Memory B cell (primary cell): ENCODE data around the gene SLC2A9.

Experiments used
- ATAC-seq: fragments of 150-1000 bp; cut with Tn5 transposase; 2 replicates; pipeline ENCODE4 v1.10.0; 2021; ENCODE audit warnings: low read depth, mild to moderate bottlenecking, moderate library complexity
- DNase-seq, 2 donors: peaks; one replicate each; pipeline ENCODE4 v3.0.0; 2022; ENCODE audit warnings: low spot score in 2 of 2
- H3K27ac Mint-ChIP-seq: one replicate; pipeline ENCODE4 v1.8.0; 2022; ENCODE audit warnings: mild to moderate bottlenecking, moderate library complexity, mixed read lengths
- H3K27me3 Mint-ChIP-seq: one replicate; pipeline ENCODE4 v1.8.0; 2022; ENCODE audit warnings: mixed read lengths
- H3K36me3 Mint-ChIP-seq: one replicate; pipeline ENCODE4 v1.8.0; 2022; ENCODE audit warnings: mild to moderate bottlenecking, mixed read lengths
- H3K4me1 Mint-ChIP-seq: one replicate; pipeline ENCODE4 v1.8.0; 2022; ENCODE audit warnings: mixed read lengths
- H3K4me3 Mint-ChIP-seq: one replicate; pipeline ENCODE4 v1.8.0; 2022; ENCODE audit warnings: mild to moderate bottlenecking, moderate library complexity, mixed read lengths
- H3K9me3 Mint-ChIP-seq: one replicate; pipeline ENCODE4 v1.8.0; 2022; ENCODE audit warnings: mixed read lengths

SLC2A9 gene

DNA sequence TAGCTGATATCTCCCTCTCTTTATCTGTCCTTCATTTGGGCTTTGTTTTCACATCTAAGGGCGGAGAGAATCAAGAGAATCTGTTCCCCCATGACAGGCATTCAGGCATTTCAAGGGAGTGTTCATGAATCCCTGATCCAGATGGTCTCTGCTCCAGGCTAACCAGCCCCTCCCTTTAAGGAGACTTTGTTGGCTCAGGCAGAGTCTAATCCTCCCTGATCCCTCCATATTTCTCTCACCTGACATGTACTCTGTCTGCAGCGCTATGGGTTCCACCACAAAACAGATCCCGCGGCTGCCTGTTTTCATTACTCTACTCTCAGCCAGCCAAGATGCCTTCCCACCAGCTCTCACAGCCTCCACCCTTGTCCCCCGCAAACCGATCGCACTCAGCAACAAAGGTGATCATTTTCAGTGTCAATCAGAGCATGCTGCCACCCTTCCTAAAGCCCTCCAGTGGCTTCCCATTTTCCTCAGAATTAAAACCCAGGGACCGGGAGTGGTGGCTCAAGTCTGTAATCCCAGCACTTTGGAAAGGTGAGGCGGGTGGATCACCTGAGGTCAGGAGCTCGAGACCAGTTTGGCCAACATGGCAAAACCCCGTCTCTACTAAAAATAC is 30.3 kb upstream of the SLC2A9 start:
- no peaks in the 10 kb centered on the region for H3K9me3 Mint-ChIP-seq
- no peak overlapping the region for H3K4me3 Mint-ChIP-seq
- H3K4me1 Mint-ChIP-seq, result peaks cover 3% of the 10 kb centered on the region
- no peaks in the 10 kb centered on the region for H3K27me3 Mint-ChIP-seq
- H3K27ac Mint-ChIP-seq, result no peak overlapping the region
- peaks cover 26% of the 10 kb centered on the region for H3K36me3 Mint-ChIP-seq
- no peak for DNase-seq
- no peak for ATAC-seq

- Mint-ChIP-seq H3K9me3 (no peaks in the 10 kb centered on the region), H3K27ac (no peak overlapping the region), H3K36me3 (peaks cover 19% of the 10 kb centered on the region), H3K4me1 (peaks cover 3% of the 10 kb centered on the region), H3K4me3 (no peak overlapping the region), H3K27me3 (no peaks in the 10 kb centered on the region)
- DNase-seq (no peak), ATAC-seq (no peak)
These were observed 29.4 kb upstream of the SLC2A9 start for GRCh38 chr4:10050721-10051120.

DNA sequence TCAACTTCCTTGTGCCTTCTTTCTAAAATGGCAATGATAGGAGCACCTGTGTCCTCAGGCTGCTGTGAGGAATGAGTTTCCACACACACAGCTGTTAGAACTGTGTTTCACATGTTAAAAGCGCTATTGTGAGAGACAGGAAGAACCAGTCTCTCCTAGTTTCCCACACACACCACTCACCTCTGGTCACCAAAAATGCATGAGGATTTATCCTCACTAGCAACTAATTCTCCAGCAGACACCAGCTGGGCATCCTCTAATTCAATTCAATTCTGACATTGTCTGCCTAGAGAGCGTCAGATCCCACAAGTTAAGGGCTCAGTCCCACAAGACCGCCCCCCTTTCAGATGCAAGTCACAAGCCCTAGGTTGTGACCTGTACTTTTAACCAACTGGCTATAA is 29.0 kb upstream of the SLC2A9 start:
- Mint-ChIP-seq H3K4me3 (no peak overlapping the region), H3K9me3 (no peaks in the 10 kb centered on the region), H3K27me3 (no peaks in the 10 kb centered on the region), H3K36me3 (peaks cover 18% of the 10 kb centered on the region), H3K27ac (no peak overlapping the region), H3K4me1 (peaks cover 3% of the 10 kb centered on the region)
- DNase-seq (no peak), ATAC-seq (no peak)

DNA sequence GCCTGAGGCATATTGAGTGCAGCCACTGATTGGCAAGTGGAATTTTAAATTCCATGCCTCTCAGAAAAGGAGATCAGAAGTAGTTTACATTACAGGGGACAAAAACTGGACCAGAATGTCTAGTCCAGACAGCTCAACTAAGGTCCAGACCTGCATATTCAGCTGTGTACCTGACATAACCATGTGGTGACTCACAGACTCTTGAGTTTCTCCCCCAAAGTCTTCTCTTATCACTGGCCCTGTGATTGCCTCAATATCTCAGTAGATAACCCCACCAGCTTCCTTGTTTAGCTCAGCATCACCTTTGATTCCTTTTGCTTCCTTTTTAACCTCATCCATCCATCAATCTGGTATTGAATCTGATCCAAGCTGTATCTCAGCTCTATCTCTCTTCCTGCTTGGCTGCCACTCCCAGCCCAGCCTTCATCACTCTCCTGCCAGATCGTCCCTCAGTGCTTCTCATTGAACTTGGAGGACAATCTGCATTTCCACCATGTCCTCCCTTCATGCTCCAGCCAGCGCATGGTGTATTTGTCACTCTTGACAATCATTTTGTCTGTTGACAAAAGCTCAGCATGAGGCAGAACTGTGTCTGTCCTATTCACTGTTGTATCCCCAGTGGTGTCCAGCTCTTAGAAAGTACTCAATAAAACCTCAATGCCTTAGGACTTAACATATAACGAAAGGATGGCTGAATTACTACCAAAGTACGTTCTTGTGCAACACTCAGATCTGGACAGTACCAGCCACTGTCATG is 27.8 kb upstream of the SLC2A9 start:
- Mint-ChIP-seq H3K4me1 (peaks cover 6% of the 10 kb centered on the region), H3K27me3 (no peaks in the 10 kb centered on the region), H3K4me3 (no peak overlapping the region), H3K9me3 (no peaks in the 10 kb centered on the region), H3K27ac (no peak overlapping the region), H3K36me3 (peaks cover 18% of the 10 kb centered on the region)
- no peak for ATAC-seq
- no peak for DNase-seq

DNA sequence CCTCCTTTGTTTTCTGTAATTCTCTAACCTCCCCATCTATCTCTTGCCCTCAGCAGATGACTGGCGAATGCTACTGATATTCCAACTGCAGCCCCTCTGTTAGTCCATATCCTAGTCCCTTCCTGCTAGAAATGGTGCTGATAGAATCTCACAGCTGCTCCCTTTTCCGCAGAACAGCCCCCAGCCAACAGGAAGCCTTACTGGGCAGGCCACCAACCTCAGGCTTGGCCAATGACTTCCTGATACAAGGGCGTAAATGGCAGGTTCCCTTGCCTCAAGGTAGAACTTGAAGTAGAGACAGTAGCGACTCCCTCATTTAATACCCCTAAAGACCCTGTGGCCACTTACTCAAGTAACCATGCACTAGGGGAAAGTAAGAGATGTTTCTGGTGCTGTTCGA is 26.7 kb upstream of the SLC2A9 start:
- Mint-ChIP-seq H3K4me3 (no peak overlapping the region), H3K27ac (no peak overlapping the region), H3K4me1 (peaks cover 6% of the 10 kb centered on the region), H3K27me3 (no peaks in the 10 kb centered on the region), H3K36me3 (peaks cover 16% of the 10 kb centered on the region), H3K9me3 (no peaks in the 10 kb centered on the region)
- ATAC-seq, result no peak
- DNase-seq, result no peak

GRCh38 chr4:10046471-10046870 is 25.2 kb upstream of the SLC2A9 start:
- DNase-seq, result no peak
- Mint-ChIP-seq H3K4me1 (peaks cover 6% of the 10 kb centered on the region), H3K36me3 (peaks cover 18% of the 10 kb centered on the region), H3K9me3 (peaks cover 6% of the 10 kb centered on the region), H3K4me3 (no peak overlapping the region), H3K27me3 (no peaks in the 10 kb centered on the region), H3K27ac (peak overlapping the region; percentile 14)
- no peak for ATAC-seq

DNA sequence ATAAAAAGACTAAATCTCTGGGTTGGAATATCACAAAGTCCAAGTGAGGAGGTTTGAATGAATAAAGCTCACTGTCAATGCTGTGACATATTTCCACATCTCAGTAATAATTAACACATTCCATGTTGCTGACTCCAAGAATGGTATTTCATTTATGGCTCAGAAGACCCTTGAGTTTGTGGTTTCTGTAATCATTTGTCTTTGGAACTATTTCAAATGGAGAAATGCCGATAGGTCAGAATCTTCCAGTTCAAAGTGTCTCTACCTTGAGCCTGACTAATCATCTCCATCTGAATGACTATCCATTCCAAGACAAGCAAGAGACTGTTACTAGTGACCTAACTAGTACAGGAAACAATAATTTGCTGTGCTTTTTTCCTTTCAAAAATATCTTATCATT is 24.2 kb upstream of the SLC2A9 start:
- no peaks in the 10 kb centered on the region for H3K27me3 Mint-ChIP-seq
- no peak overlapping the region for H3K4me3 Mint-ChIP-seq
- peaks cover 18% of the 10 kb centered on the region for H3K36me3 Mint-ChIP-seq
- ATAC-seq, result no peak
- no peak overlapping the region for H3K27ac Mint-ChIP-seq
- peaks cover 6% of the 10 kb centered on the region for H3K4me1 Mint-ChIP-seq
- no peak for DNase-seq
- peaks cover 6% of the 10 kb centered on the region for H3K9me3 Mint-ChIP-seq

DNA sequence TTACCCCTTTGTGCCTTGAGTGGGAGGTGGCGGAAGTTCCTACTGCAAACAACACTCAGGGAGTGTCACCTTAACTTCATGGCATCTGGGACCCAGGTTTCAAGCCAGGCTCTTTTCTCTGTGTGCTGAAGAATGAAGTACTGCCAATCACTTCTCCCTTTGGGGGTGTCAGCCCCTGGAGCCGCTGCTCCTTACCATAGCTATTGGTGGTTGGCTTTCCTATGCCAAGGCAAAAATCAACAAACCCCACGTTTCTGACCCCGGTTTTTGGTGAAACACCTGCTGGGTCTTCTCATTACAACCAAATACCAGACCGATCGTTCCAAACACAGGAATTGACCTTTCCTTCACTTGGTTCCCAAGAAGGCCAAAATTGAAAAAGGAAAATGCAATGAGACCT is 19.7 kb upstream of the SLC2A9 start:
- H3K36me3 Mint-ChIP-seq, result peaks cover 19% of the 10 kb centered on the region
- H3K4me3 Mint-ChIP-seq, result no peak overlapping the region
- H3K27me3 Mint-ChIP-seq, result no peaks in the 10 kb centered on the region
- H3K27ac Mint-ChIP-seq, result no peak overlapping the region
- peaks cover 3% of the 10 kb centered on the region for H3K4me1 Mint-ChIP-seq
- DNase-seq (no peak), ATAC-seq (no peak)
- H3K9me3 Mint-ChIP-seq, result peaks cover 6% of the 10 kb centered on the region

DNA sequence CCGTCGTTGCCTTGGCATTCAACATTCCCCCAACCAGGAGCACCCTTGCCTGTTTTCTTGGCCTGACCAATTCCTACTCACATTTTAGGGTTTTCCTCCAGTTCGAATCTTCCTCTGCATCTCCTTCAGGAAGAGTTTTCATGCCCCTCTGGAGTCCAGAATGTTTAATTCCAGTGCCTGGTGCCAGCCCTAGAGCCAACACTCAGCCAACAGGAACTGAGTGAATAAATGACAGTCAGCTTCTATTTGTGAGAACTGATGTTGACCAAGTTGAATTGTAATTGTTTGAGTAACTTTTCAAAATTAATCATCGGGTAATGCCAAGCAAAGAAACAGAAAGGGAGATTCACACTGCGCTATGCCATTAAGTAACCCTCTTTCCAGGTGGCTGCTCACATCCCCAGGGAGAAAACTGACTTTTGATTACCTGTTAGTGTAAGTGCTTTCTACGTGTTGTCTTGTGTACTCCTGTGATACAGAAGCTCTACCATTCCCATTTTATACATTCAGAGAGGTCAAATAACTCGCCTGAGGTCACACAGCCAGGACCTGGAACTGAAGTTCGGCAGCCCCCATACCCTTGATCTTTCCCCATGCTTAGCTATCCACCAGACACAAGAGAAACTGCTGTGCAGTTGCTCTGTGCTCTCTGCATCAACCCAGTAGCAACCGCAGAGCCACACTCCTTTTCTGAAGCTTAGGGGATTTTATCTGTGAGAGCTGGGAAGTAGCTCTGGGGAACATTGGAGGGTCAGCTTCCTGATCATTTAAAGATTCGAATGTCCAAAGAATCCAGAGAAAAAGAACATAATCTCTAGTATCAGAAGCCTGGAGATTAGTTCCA is 19.0 kb upstream of the SLC2A9 start:
- H3K9me3 Mint-ChIP-seq, result peaks cover 6% of the 10 kb centered on the region
- DNase-seq (no peak), ATAC-seq (no peak)
- peaks cover 19% of the 10 kb centered on the region for H3K36me3 Mint-ChIP-seq
- H3K4me1 Mint-ChIP-seq, result peaks cover 3% of the 10 kb centered on the region
- H3K27ac Mint-ChIP-seq, result no peak overlapping the region
- no peak overlapping the region for H3K4me3 Mint-ChIP-seq
- no peaks in the 10 kb centered on the region for H3K27me3 Mint-ChIP-seq

GRCh38 chr4:10036807-10037342 is 15.6 kb upstream of the SLC2A9 start:
- ATAC-seq, result no peak
- H3K9me3 Mint-ChIP-seq, result no peaks in the 10 kb centered on the region
- peaks cover 2% of the 10 kb centered on the region for H3K27me3 Mint-ChIP-seq
- H3K36me3 Mint-ChIP-seq, result peaks cover 10% of the 10 kb centered on the region
- no peak for DNase-seq
- no peak overlapping the region for H3K4me3 Mint-ChIP-seq
- H3K27ac Mint-ChIP-seq, result no peak overlapping the region
- H3K4me1 Mint-ChIP-seq, result peaks cover 19% of the 10 kb centered on the region

GRCh38 chr4:10035130-10035529 is 13.8 kb upstream of the SLC2A9 start:
- ATAC-seq (no peak), DNase-seq (no peak)
- H3K4me3 Mint-ChIP-seq, result no peak overlapping the region
- peaks cover 2% of the 10 kb centered on the region for H3K27me3 Mint-ChIP-seq
- no peak overlapping the region for H3K27ac Mint-ChIP-seq
- peaks cover 8% of the 10 kb centered on the region for H3K36me3 Mint-ChIP-seq
- no peaks in the 10 kb centered on the region for H3K9me3 Mint-ChIP-seq
- H3K4me1 Mint-ChIP-seq, result peaks cover 20% of the 10 kb centered on the region

DNA sequence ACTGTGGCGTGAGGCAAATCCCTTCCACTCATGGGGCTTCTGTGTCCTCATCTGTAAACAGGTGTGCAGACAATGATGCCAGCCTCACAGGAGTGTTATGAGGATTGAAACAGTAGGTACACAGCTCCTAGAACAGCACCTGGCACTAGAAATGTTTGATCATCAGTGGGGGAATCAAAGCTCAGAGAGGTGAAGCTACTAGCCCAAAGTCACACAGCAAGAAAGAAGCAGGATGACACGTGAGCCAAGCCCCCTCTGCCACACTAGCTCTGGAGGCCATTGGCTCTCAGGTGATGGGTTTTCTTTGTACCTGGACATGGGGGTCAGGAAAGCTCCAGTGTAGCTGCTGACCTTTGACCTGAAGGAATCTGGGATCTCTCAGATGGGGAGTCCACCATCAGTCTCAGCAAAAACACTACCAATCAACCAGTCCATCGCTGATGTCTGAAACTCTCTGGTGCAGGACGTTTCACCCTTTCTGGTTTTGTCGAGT is 13.4 kb upstream of the SLC2A9 start:
- no peak overlapping the region for H3K27ac Mint-ChIP-seq
- DNase-seq (no peak), ATAC-seq (no peak)
- H3K9me3 Mint-ChIP-seq, result no peaks in the 10 kb centered on the region
- peaks cover 3% of the 10 kb centered on the region for H3K36me3 Mint-ChIP-seq
- peaks cover 20% of the 10 kb centered on the region for H3K4me1 Mint-ChIP-seq
- peaks cover 2% of the 10 kb centered on the region for H3K27me3 Mint-ChIP-seq
- no peak overlapping the region for H3K4me3 Mint-ChIP-seq

GRCh38 chr4:10034136-10034535 is 12.8 kb upstream of the SLC2A9 start:
- Mint-ChIP-seq H3K4me1 (peaks cover 20% of the 10 kb centered on the region), H3K4me3 (peak overlapping the region; percentile 60), H3K27me3 (peaks cover 2% of the 10 kb centered on the region), H3K9me3 (no peaks in the 10 kb centered on the region), H3K36me3 (no peaks in the 10 kb centered on the region), H3K27ac (no peak overlapping the region)
- DNase-seq (no peak), ATAC-seq (no peak)
